Hepatocyte (in vitro differentiated cells): ENCODE results near the gene TM4SF5.

Source experiments
- CTCF ChIP-seq: fragments of 200-600 bp; sonication (generic); IDR thresholded peaks from 2 replicates; pipeline ENCODE4 v1.5.1; 2016; ENCODE audit warnings: antibody characterized with exemption, mild to moderate bottlenecking; ENCODE audit not compliant: poor library complexity
- EZH2 ChIP-seq: fragments of 200-600 bp; sonication (generic); IDR thresholded peaks from 2 replicates; pipeline ENCODE4 v1.6.1; 2016; ENCODE audit warnings: antibody characterized with exemption, mild to moderate bottlenecking, borderline replicate concordance
- EZH2phosphoT487 ChIP-seq: fragments of 200-600 bp; sonication (generic); IDR thresholded peaks from one replicate; pipeline ENCODE4 v1.6.1; 2018; ENCODE audit warnings: antibody characterized with exemption, mild to moderate bottlenecking, low read depth, moderate library complexity; ENCODE audit not compliant: unreplicated experiment, severe bottlenecking

DNA sequence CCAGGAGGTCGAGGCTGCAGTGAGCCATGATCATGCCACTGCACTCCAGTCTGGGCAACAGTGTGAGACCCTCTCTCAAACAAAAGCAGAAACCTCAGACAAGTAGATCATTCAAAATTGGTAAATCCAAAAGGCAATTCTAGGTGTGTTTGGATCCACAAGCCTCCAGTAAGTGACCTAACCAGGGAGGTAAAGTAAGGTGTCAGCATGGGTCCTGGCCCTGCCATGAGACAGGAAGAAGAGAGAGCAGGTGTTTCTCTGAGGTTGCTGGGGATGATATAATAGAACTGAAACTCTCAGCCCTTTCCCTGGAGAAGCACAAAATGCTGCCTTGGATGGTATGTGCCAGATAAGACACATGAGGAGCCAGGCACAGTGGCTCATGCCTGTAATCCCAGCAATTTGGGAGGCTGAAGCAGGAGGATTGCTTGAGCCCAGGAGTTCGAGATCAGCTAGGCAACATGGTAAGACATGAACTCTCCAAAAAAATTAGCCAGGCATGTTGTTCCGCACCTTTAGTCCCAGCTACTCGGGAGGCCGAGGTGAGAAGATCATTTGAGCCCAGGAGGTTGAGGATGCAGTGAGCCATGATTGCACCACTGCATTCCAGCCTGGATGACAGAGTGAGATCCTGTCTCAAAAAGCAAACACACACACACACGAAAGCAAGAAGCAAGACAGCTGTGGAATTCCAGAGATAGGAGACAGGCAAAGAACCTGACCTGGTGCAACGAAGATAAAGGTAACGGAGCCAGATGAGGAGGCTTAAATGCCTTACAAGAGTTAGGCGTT, 6.5 kb downstream of the TM4SF5 start:
- TF ChIP-seq CTCF (no peak), EZH2 (no peak), EZH2phosphoT487 (no peak)
